Panc1 (cell line): Measurements from ENCODE around the gene DPP9.

Experiments used
- POLR2AphosphoS5 ChIP-seq: IDR thresholded peaks from 2 replicates; pipeline ENCODE4 v1.6.1; 2012; ENCODE audit warnings: mild to moderate bottlenecking, low read depth, low read length, moderate library complexity
- TCF7L2 ChIP-seq: IDR thresholded peaks from 2 replicates; pipeline ENCODE4 v1.6.1; 2011; ENCODE audit warnings: mild to moderate bottlenecking, low read depth, low read length, inconsistent platforms
- TF ChIP-seq, protein P1 (sequence below), 2 experiments: IDR thresholded peaks; 2 replicates each; pipeline ENCODE4 v1.6.1; 2011 to 2012; ENCODE audit warnings: low read depth in 2 of 2, control low read depth in 1 of 2, low read length in 1 of 2, mild to moderate bottlenecking in 1 of 2, moderate library complexity in 1 of 2; ENCODE audit not compliant: insufficient read depth in 1 of 2
- TF ChIP-seq, protein P2 (sequence below): fragments of 450-650 bp; IDR thresholded peaks from 2 replicates; pipeline ENCODE4 v1.5.1; 2017; ENCODE audit warnings: mild to moderate bottlenecking

DNA sequence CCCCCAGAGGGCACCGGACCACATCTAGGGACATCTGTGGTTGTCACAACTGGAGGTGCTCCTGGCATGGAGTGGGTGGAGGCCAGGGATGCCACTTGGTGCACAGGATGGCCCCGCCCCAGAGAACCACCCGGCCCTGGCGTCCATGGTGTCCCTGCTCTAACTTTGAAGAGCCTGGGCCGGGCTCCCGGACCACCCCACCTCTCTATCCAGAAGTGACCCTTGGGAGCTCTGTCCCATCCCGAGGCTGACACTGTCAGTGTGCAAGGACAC, 30.6 kb downstream of the DPP9 start:
- TF ChIP-seq, protein P1, sequence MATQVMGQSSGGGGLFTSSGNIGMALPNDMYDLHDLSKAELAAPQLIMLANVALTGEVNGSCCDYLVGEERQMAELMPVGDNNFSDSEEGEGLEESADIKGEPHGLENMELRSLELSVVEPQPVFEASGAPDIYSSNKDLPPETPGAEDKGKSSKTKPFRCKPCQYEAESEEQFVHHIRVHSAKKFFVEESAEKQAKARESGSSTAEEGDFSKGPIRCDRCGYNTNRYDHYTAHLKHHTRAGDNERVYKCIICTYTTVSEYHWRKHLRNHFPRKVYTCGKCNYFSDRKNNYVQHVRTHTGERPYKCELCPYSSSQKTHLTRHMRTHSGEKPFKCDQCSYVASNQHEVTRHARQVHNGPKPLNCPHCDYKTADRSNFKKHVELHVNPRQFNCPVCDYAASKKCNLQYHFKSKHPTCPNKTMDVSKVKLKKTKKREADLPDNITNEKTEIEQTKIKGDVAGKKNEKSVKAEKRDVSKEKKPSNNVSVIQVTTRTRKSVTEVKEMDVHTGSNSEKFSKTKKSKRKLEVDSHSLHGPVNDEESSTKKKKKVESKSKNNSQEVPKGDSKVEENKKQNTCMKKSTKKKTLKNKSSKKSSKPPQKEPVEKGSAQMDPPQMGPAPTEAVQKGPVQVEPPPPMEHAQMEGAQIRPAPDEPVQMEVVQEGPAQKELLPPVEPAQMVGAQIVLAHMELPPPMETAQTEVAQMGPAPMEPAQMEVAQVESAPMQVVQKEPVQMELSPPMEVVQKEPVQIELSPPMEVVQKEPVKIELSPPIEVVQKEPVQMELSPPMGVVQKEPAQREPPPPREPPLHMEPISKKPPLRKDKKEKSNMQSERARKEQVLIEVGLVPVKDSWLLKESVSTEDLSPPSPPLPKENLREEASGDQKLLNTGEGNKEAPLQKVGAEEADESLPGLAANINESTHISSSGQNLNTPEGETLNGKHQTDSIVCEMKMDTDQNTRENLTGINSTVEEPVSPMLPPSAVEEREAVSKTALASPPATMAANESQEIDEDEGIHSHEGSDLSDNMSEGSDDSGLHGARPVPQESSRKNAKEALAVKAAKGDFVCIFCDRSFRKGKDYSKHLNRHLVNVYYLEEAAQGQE (IDR thresholded peaks at IDR 0.05; ENCODE audit: insufficient read depth in 1 of 2, low read depth in 2 of 2, low read length in 1 of 2), result no peak
- TF ChIP-seq, protein P2, sequence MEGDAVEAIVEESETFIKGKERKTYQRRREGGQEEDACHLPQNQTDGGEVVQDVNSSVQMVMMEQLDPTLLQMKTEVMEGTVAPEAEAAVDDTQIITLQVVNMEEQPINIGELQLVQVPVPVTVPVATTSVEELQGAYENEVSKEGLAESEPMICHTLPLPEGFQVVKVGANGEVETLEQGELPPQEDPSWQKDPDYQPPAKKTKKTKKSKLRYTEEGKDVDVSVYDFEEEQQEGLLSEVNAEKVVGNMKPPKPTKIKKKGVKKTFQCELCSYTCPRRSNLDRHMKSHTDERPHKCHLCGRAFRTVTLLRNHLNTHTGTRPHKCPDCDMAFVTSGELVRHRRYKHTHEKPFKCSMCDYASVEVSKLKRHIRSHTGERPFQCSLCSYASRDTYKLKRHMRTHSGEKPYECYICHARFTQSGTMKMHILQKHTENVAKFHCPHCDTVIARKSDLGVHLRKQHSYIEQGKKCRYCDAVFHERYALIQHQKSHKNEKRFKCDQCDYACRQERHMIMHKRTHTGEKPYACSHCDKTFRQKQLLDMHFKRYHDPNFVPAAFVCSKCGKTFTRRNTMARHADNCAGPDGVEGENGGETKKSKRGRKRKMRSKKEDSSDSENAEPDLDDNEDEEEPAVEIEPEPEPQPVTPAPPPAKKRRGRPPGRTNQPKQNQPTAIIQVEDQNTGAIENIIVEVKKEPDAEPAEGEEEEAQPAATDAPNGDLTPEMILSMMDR, result no peak
- TF ChIP-seq POLR2AphosphoS5, result no peak
- no peak for TF ChIP-seq TCF7L2
